HG02763 (cell line): ENCODE data around the gene SPNS2.

Source experiments
- ATAC-seq: cut with Tn5 transposase; IDR thresholded peaks from one replicate; pipeline ENCODE4 v1.9.1; 2021; ENCODE audit warnings: mild to moderate bottlenecking, moderate library complexity; ENCODE audit not compliant: unreplicated experiment

Gene SPNS2, protein sequence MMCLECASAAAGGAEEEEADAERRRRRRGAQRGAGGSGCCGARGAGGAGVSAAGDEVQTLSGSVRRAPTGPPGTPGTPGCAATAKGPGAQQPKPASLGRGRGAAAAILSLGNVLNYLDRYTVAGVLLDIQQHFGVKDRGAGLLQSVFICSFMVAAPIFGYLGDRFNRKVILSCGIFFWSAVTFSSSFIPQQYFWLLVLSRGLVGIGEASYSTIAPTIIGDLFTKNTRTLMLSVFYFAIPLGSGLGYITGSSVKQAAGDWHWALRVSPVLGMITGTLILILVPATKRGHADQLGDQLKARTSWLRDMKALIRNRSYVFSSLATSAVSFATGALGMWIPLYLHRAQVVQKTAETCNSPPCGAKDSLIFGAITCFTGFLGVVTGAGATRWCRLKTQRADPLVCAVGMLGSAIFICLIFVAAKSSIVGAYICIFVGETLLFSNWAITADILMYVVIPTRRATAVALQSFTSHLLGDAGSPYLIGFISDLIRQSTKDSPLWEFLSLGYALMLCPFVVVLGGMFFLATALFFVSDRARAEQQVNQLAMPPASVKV

GRCh38 chr17:4498461-4499397 is at the start of gene SPNS2:
Gene SPNS2, plus strand, starts transcription at chr17:4498881. Its CDS starts 167 bp downstream, at chr17:4499048.
- ATAC-seq, result peak; percentile 43

GRCh38 chr17:4449736-4450135 is 48.9 kb upstream of the SPNS2 start:
- ATAC-seq, result no peak

GRCh38 chr17:4450710-4451316 is 47.9 kb upstream of the SPNS2 start:
- ATAC-seq, result no peak

- no peak for ATAC-seq
These were observed 44.7 kb upstream of the SPNS2 start for GRCh38 chr17:4453812-4454591.

- no peak for ATAC-seq
These were observed 38.0 kb upstream of the SPNS2 start for GRCh38 chr17:4460661-4461060.

- no peak for ATAC-seq
These were observed 34.7 kb upstream of the SPNS2 start for GRCh38 chr17:4463818-4464476.

- ATAC-seq, result no peak
These were observed 32.9 kb upstream of the SPNS2 start for GRCh38 chr17:4465786-4466185.

GRCh38 chr17:4467287-4467686 is 31.4 kb upstream of the SPNS2 start:
- no peak for ATAC-seq

DNA sequence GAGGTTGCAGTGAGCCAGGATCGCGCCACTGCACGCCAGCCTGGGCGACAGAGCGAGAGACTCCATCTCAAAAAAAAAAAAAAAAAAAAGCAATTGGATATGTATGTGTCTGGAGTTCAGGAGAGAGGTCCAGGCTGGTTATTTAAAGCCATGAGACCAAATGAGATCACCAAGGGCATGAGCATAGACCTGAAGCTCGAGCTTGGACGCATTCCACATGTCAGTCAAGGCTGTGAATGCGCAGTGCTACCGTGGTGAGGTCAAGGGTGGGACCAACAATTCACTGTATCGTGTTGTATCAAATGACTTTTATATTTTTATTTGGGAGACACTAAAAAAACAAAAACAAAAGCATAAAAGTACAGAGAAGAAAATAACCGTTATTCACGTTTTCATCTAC is 29.1 kb upstream of the SPNS2 start:
- no peak for ATAC-seq

GRCh38 chr17:4472286-4472685 is 26.4 kb upstream of the SPNS2 start:
- no peak for ATAC-seq

GRCh38 chr17:4474093-4474492 is 24.6 kb upstream of the SPNS2 start:
- no peak for ATAC-seq

GRCh38 chr17:4475001-4475400 is 23.7 kb upstream of the SPNS2 start:
- no peak for ATAC-seq

DNA sequence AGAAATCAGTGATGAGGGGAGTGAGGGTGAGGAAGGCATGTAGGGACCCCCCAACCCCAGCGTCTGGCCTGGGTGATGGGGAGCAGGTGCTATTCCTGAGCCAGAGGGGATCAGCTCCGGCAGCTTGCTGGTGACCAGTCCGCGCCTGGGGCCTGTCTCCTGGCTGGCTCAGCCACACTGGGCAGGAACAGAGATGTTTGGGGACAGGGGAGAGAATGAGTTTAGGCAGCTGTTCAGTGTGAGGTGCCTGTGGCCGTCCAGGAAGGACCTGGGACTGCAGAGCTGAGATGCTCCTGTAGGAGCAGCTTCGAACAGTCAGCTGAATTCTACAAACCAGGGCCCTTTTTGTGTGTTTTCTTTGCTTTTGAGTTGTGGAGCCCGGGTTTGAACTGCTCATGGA is 23.2 kb upstream of the SPNS2 start:
- no peak for ATAC-seq

GRCh38 chr17:4476017-4476416 is 22.7 kb upstream of the SPNS2 start:
- ATAC-seq, result no peak

DNA sequence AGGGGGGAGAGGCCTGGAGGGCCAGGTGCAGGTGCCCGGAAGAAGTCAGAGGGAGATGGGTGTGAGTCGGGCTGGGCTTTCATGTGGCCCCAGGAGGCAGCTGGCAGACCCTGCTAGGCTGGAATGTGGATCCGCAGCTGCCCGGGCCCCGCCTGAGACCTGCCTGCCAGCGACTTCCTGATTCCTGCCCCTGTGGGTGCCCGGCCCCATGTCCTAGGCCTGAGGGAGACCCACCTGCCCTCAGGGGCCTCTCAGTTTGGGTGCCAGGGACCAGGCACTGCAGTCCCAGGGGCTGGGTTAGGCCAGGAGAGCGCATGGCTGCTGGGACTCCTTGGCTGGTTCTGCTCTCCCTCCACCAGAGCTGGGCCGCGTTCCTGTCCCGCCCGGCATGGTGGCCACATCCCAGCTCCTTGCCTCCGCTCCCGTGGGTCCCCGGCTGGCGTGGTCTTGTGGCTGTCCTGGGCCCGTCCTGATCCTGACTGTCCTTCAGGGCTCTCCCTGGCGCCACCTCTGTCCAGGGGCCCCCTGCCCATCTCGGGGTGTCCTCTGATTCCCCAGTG is 22.1 kb upstream of the SPNS2 start:
- no peak for ATAC-seq

DNA sequence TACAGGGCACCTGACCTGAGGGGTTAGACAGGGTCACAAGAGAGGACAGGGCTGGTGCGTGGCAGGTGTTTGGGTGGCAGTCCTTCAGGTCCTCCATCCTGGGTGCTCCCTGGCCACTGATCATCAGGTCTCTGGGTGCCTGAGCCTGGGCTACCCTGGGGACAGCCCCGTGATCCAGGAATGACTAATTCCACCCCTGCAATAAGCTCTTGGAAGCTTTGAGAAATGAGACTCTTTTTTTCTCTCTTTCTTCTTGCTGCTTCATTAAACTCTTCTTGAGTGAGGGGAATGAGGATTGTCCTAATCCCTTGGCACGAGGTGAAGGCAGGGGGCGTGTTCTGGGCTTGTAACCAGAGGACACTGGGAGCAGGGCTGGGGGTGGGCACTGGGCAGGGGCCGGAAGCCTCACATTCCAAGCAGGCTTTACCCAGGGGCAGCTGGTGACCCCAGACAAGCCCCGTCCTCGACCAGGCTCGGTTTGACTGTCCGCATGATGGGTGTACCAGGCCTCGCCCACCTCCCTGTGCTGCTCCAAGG is 21.4 kb upstream of the SPNS2 start:
- ATAC-seq, result no peak

DNA sequence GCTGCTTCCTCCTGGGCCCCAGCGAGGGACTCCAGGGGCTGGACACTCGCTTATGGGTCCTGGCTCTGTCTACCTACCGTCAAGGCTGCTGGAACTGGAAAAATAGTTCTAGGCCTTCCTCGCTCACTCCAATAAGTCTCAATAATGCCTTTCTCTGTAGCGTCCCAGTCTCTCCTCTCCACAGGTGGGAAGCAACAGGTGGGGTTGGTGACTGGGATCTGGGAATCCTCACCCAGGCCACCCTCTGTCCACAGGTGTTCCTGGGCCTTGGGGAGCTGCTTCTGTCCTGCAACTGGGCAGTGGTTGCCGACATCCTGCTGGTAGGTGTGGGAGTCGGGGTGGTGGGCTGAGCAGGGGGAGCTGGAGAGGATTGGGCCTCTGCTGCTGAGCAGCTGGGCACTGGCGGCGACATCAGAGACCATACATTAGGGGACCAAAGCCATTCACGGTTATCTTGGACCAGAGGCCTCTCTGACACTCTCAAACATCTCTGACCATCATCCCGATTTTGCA is 20.3 kb upstream of the SPNS2 start:
- ATAC-seq, result no peak

DNA sequence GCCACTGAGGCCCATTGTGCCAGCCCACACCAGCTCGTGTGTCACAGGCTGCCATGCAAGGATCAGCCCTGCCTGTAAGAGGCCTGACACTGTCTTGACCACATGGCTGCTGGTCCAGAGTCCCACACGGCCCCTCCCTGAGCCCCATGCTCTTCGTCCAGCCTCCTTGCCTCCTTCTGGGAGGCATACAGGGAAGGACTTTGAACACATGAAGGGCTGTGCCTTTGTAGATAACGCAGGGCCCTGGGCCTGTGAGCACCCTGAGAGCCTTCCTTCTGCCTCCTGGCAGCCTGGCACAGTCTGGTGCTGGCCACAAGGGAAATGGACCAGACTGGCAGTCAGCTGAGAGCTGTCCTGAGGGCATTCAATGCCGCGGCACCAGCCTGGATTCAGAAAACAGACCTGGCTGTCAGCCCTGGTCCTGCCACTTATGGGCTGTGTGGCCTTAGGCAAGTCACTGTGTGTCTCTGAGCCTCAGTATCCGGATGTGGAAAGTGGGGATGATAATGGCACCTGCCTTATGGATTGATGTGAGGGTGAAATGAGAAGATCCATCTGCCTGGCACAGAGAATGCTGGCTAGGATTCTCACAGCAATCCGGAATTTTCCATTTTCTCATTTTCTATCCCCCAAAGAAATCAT is 19.2 kb upstream of the SPNS2 start:
- no peak for ATAC-seq
